Urothelium cell line (cell line): ENCODE results near the gene WDR18.

Experiments used
- DNase-seq: peaks from one replicate; pipeline ENCODE4 v3.0.0; 2011; ENCODE audit warnings: low spot score, mixed read lengths
- FAIRE-seq: peaks from 2 replicates; lab custom pipeline; 2011; peaks lifted over from hg19 to GRCh38; lab: Jason Lieb, UNC

Gene WDR18

GRCh38 chr19:963486-963951 lies 20.6 kb upstream of the WDR18 start:
- DNase-seq (no peak), FAIRE-seq (no peak)

- FAIRE-seq (no peak), DNase-seq (no peak)
Observed at GRCh38 chr19:964116-964520, 20.0 kb upstream of the WDR18 start.

GRCh38 chr19:964761-965694 lies 19.1 kb upstream of the WDR18 start:
- FAIRE-seq (no peak), DNase-seq (no peak)

- FAIRE-seq = no peak
- DNase-seq = no peak
Observed at GRCh38 chr19:966485-967088, 17.6 kb upstream of the WDR18 start.

GRCh38 chr19:970695-971094 lies 13.4 kb upstream of the WDR18 start:
- FAIRE-seq = no peak
- DNase-seq = no peak

GRCh38 chr19:971795-972194 lies 12.3 kb upstream of the WDR18 start:
- FAIRE-seq (no peak), DNase-seq (no peak)

- DNase-seq (no peak), FAIRE-seq (no peak)
Observed at GRCh38 chr19:972281-972680, 11.9 kb upstream of the WDR18 start.

- FAIRE-seq (no peak), DNase-seq (no peak)
Observed at GRCh38 chr19:973726-974563, 10.2 kb upstream of the WDR18 start.

- DNase-seq (no peak), FAIRE-seq (no peak)
Observed at GRCh38 chr19:974564-975257, 9.4 kb upstream of the WDR18 start.

- DNase-seq (no peak), FAIRE-seq (no peak)
Observed at GRCh38 chr19:976476-976875, 7.7 kb upstream of the WDR18 start.

GRCh38 chr19:977058-977464 lies 7.1 kb upstream of the WDR18 start:
- DNase-seq = no peak
- no peak for FAIRE-seq

- no peak for FAIRE-seq
Observed at GRCh38 chr19:979318-979741, 4.8 kb upstream of the WDR18 start.

GRCh38 chr19:980133-980998 lies 3.8 kb upstream of the WDR18 start:
- no peak for DNase-seq
- FAIRE-seq = no peak

More at GRCh38 chr19:979318-979741, 4.8 kb upstream of the WDR18 start:
- no peak for DNase-seq

GRCh38 chr19:982567-983170 lies 1.5 kb upstream of the WDR18 start:
- peak; percentile 87 for DNase-seq

GRCh38 chr19:986083-986482 lies 1.9 kb downstream of the WDR18 start:
- FAIRE-seq = no peak
- DNase-seq = no peak

More at GRCh38 chr19:982567-983170, 1.5 kb upstream of the WDR18 start:
- no peak for FAIRE-seq

GRCh38 chr19:988081-988480 lies 3.9 kb downstream of the WDR18 start:
- FAIRE-seq = no peak
- DNase-seq = no peak

GRCh38 chr19:988510-988909 lies 4.4 kb downstream of the WDR18 start:
- no peak for FAIRE-seq

GRCh38 chr19:989381-990081 lies 5.4 kb downstream of the WDR18 start:
- DNase-seq = no peak
- no peak for FAIRE-seq

More at GRCh38 chr19:988510-988909, 4.4 kb downstream of the WDR18 start:
- no peak for DNase-seq
